Gastrocnemius medialis (tissue), 4 donors: ENCODE results near the gene TGFBR1.

Experiments used
- POLR2A ChIP-seq, 2 donors: fragments of 450-650 bp; IDR thresholded peaks; one replicate each; pipeline ENCODE4 v1.6.1; 2017; ENCODE audit warnings: antibody characterized with exemption in 2 of 2, mild to moderate bottlenecking in 2 of 2, moderate library complexity in 2 of 2
- TF ChIP-seq, protein P1 (sequence below), 5 experiments: fragments of 450-650 bp in 3 of 5; fragments of 200-600 bp in 2 of 5; sonication (generic) in 2 of 5; IDR thresholded peaks in 4 of 5; conservative IDR thresholded peaks in 1 of 5; 1 replicate in 4 of 5; 2 replicates in 1 of 5; pipeline ENCODE4 v1.5.1; 2016 to 2019; ENCODE audit warnings: antibody characterized with exemption in 5 of 5, mild to moderate bottlenecking in 3 of 5, moderate library complexity in 3 of 5

DNA sequence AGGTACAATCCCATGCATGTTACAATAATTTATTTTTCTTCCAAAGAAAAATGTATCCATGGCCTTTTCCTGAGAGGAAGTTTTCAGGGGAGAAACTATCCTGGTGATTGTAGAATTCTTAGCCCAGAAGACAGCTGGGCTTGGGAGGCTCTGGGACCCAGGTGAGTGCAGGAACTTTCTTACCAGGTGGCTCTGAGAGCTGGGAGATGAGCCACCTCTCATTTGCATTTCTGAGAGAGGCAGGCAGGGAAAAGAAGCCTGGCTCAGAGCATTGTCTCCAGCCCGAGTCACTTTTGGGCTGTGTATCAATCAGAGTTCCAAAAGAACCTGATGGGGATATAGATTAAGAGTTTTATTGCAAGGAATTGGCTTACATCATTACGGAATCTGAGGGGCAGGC lies 64.2 kb downstream of the TGFBR1 start:
- TF ChIP-seq, protein P1, sequence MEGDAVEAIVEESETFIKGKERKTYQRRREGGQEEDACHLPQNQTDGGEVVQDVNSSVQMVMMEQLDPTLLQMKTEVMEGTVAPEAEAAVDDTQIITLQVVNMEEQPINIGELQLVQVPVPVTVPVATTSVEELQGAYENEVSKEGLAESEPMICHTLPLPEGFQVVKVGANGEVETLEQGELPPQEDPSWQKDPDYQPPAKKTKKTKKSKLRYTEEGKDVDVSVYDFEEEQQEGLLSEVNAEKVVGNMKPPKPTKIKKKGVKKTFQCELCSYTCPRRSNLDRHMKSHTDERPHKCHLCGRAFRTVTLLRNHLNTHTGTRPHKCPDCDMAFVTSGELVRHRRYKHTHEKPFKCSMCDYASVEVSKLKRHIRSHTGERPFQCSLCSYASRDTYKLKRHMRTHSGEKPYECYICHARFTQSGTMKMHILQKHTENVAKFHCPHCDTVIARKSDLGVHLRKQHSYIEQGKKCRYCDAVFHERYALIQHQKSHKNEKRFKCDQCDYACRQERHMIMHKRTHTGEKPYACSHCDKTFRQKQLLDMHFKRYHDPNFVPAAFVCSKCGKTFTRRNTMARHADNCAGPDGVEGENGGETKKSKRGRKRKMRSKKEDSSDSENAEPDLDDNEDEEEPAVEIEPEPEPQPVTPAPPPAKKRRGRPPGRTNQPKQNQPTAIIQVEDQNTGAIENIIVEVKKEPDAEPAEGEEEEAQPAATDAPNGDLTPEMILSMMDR (IDR thresholded peaks at IDR 0.05 in 4 of 5, conservative IDR thresholded peaks at IDR 0.05 in 1 of 5), result no peak
- TF ChIP-seq POLR2A (IDR thresholded peaks at IDR 0.05), result no peak
